Measurements from ENCODE around the gene MUC21. TPM values are rescaled to one million over a fixed set of nuclear protein-coding genes. Genes with fewer than 3 reads are reported as not detected.
"Not testable (repeated sequence)": the region's sequence is repeated elsewhere in the genome, so short reads cannot be mapped to it uniquely, and the experiment has no call there.

Gene MUC21
- total RNA-seq, 2 donors from 2014 or later: not detected

DNA sequence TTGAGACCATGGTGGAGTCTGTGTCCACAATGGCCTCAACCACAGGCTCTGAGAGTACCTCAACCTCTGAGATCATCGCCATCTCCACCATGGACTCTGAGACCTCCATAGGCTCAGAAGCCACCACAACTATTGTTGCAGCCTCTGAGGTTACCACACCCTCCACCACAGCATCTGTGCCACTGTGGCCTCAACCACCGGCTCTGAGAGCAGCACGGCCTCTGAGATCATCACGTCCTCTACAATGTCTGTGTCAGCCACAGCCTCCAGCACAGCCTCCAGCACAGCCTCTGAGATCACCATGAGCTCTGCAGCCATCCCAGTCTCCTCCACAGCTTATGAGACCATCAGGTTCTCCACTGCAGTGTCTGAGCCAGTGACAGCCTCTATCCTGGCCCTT lies 19.4 kb upstream of the MUC21 start:
- intact Hi-C loops (cut with DNase I, micrococcal nuclease): no loop called here
- no peak for DNase-seq
- no peak for ATAC-seq

DNA sequence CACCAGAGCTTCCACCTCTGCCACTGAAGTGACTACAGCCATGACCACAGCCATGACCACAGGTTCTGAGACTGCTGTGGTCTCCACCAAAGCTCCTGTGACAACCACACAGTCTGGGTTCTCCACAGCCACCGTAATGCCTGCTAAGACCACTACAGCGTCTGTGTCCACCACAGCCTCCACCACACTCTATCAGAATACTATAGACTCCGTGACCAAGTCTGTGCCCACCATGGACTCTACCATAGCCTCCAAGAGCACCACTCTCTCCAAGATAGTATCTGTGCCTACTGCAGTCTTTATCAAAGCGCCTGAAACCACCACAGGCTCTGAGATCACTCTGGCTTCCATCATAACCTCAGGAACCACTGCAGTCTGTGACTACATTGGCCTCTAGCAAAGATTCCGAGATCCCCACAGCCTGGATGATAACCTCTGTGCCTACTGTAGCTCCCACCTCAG lies 18.3 kb upstream of the MUC21 start:
- intact Hi-C loops (cut with DNase I, micrococcal nuclease): no loop called here
- DNase-seq (no peak), ATAC-seq (no peak)

DNA sequence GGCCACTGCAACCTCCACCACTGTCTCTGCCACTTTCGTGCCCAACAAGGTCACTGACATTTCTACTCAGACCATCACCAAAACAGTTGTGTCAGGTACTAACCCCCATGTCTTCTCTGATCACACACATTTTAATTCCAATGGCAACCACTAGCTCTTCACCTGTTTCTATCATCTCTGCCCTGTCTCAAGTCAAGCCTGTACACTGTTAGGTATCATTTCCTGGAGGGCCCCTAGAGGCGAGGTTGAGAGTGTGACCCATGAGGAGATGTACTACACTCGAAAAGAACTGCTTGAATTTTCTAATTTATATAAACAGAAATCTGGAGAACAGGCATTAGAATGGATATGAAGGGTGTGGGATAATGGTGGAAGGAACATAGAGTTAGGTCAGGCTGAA lies 17.4 kb upstream of the MUC21 start:
- DNase-seq (no peak), ATAC-seq (no peak)
- intact Hi-C loops (cut with DNase I, micrococcal nuclease): no loop called here

DNA sequence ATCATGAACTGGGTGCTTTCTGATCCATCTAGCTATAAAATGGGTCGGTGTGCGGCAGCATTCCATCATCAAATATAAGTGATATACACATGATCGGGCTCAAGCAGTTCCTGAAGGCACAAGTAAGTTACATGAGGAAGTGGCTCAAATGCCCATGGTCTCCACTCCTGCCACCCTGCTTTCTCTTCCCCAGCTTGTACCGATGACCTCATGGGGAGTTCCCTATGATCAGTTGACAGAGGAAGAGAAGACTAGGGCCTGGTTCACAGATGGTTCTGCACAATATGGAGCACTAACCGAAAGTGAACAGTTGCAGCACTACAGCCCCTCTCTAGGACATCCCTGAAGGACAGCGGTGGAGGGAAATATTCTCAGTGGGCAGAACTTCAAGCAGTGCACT lies 14.3 kb upstream of the MUC21 start:
- DNase-seq: not testable (repeated sequence)

DNA sequence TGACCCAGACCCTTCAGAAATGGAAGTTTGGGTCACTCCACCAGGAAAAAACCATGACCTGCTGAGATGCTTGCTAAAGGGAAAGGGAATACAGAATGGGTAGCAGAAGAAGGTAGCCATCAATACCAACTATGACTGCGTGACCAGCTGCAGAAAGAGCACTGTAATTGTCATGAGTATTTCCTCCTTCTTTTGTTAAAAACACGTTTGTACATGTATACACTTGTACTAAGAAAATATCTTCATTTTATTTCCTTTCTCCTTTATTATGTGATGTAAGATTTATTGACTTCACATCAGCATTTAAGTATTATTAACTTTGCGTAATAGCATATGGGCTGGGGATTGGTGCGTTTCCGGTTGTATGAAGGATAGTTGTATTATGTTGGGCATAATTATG lies 12.6 kb upstream of the MUC21 start:
- no peak for DNase-seq
- no peak for ATAC-seq
- intact Hi-C loops (cut with DNase I, micrococcal nuclease): no loop called here

More for the DNA sequence above, 14.3 kb upstream of the MUC21 start:
- intact Hi-C loops (cut with DNase I, micrococcal nuclease); ATAC-seq: not testable (repeated sequence)

DNA sequence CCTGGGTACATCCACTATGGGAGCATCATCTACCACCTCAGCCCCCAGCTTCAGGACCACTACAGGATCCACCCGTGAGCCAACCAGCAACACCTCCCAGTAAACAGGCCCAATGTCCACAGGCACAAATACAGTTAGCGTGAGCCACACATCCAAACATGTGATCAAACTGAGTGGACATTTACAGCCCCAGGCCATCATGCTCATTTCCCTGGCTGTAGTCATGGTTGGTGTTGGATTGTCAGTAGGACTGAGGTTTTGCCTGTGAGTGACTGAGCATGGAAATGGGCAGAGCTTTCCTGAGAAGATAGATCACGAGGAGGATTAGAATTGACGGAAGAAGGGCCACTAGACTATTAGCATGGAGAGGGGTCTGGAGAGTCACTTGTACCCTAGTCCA lies 10.7 kb upstream of the MUC21 start:
- ATAC-seq: no peak
- DNase-seq: no peak
- intact Hi-C loops (cut with DNase I, micrococcal nuclease): no loop called here

DNA sequence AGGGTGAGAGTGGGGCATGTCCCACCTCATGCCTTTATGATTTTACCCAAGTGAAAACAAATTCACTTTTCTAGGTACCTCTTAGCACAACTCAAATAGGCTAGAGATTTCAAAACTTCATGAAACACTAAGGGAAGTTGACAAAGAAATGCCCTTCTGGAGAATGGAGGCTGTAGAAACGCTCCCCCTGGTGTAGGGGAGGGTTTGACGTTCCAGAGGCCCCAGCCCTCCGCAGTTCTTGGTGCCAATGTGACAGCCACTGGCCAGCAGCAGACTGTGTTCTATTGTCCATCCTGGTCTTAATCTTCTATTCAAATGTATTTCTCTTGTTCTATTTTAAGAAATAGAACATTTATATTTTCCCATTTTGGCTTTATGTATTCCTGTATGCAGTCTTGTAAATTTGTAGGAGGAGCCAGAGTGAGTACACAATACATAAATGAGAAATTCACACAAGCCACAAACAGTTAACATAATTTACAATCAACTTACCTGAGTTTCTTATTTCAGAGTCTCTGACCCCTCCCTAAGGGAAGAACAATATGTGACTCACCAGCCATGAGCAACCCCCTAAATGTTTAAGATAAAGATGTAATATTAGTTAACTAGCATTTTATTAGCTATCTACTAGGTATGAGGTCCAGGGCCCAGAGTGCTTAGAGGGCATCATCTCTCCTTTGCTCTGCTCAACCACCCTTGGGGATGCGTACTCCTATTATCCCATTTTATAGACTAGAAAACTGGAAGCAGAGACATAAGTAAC lies 8.8 kb upstream of the MUC21 start:
- ATAC-seq (no peak), DNase-seq (no peak)
- intact Hi-C loops (cut with DNase I, micrococcal nuclease): no loop called here

DNA sequence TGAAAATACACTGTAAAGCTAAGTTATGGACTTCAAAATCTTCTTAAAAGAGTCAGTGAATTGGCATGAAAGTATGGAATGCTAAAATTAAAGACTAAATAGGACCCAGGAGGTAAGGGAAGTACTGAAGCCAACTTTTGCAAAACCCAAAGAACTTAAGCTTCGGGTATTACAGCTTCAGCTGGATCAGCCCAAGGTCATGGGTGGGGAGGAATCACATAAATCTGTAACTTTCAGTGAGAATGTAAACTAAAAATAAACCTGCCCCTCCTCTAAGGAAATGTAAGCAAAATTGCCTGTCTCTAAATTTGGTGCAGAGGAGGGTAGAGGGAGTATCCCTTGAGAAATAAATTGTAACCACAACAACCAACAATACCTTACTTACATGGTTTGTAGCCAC lies 4.4 kb upstream of the MUC21 start:
- no peak for DNase-seq
- intact Hi-C loops (cut with DNase I, micrococcal nuclease): no loop called here

DNA sequence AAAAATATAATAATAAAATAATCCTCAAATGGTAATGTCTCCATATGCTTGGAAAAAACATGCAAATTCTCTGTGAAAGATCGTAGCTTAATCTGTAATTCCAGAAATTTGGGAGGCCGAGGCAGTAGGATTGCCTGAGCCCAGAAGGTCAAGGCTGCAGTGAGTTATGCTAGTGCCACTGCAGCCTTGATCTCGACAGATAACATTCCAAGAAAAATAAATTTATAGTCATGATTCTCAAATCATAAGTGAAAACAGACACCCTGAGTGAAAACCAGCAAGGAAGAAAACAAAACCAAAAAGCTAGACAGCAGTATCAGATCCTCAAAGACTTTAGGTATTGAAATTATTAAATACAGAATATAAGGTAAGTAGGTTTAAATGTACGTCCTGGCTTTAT lies 3.8 kb upstream of the MUC21 start:
- ATAC-seq (no peak), DNase-seq (no peak)
- intact Hi-C loops (cut with DNase I, micrococcal nuclease): no loop called here

More for the DNA sequence above, 4.4 kb upstream of the MUC21 start:
- ATAC-seq: no peak

DNA sequence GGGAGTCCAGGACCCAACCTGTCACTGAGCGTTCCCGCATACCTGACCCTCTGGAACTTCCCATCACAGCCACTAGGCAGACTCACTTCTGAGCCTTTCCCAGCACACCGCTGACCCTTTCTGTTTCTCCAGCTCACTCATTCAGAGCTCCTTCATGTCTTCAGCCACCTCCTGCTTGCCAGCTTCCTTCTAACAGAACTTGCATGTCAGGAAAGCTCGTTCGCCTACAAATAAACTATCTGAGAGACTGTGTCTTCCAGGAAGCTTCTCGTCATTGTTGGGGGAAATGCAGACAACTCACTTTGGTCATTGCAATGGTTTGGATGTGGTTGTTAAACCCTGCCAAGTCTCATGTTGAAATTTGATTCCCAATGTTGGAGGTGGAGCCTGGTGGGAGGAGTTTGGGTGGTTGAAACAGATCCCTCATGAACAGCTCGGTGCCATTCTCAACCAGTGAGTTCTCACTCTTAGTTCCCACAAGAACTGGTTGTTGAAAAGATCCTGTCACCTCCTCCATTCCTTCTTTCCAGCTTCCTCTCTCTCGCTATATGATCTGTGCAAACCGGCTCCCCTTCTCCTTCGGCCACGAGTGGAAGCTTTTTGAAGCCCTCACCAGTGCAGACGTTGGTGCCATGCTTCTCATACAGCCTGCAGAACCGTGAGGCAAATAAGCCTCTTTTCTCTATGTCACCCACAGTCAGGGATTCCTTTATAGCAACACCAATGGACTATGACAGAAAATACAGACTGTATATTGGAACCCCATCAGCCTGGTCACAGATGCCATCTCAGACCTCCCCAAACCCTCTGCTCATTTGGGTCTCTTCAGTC lies 1.4 kb upstream of the MUC21 start:
- no peak for ATAC-seq

DNA sequence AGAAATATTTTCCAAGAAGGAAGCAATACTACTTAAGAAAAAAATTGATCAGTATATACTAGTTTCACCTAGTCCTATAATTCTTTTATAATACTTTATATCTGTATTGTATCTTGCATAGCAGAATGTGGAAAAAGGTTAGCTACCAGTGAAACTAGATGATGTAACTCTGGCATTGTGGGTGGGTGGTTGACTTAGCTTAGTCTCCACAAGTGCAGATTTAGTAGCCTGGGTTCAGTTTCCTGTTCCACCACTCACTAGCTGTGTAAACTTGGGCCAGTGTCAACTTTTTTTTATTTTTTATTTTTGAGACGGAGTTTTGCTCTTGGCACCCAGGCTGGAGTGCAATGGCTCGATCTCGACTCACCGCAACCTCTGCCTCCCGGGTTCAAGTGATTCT lies 2.0 kb downstream of the MUC21 start:
- ATAC-seq (no peak), DNase-seq (no peak)
- intact Hi-C loops (cut with DNase I, micrococcal nuclease): no loop called here

More for the DNA sequence above, 1.4 kb upstream of the MUC21 start:
- DNase-seq: no peak
- intact Hi-C loops (cut with DNase I, micrococcal nuclease): no loop called here

DNA sequence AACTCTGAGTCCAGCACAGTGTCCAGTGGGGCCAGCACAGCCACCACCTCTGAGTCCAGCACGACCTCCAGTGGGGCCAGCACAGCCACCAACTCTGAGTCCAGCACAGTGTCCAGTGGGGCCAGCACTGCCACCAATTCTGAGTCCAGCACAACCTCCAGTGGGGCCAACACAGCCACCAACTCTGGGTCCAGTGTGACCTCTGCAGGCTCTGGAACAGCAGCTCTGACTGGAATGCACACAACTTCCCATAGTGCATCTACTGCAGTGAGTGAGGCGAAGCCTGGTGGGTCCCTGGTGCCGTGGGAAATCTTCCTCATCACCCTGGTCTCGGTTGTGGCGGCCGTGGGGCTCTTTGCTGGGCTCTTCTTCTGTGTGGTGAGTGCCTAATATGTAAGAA lies 3.8 kb downstream of the MUC21 start:
- DNase-seq (no peak), ATAC-seq (no peak)
- intact Hi-C loops (cut with DNase I, micrococcal nuclease): no loop called here

DNA sequence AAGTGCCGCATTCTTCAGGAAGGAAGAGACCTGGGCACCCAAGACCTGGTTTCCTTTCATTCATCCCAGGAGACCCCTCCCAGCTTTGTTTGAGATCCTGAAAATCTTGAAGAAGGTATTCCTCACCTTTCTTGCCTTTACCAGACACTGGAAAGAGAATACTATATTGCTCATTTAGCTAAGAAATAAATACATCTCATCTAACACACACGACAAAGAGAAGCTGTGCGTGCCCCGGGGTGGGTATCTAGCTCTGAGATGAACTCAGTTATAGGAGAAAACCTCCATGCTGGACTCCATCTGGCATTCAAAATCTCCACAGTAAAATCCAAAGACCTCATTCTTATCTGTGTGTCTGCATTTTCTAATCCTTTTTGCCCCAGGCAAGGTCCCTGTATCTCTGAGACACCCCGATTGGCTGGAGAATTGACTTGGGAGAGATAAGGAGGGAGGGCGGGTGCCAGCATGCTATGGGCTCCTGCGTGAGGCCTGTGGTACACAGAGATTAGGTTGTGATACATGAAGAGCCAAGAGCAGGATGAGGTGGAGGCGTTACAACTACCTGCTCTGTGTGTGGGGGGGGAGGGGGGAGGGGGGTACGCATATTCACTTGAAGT lies 4.8 kb downstream of the MUC21 start:
- intact Hi-C loops (cut with DNase I, micrococcal nuclease): no loop called here
- DNase-seq: no peak
- no peak for ATAC-seq

DNA sequence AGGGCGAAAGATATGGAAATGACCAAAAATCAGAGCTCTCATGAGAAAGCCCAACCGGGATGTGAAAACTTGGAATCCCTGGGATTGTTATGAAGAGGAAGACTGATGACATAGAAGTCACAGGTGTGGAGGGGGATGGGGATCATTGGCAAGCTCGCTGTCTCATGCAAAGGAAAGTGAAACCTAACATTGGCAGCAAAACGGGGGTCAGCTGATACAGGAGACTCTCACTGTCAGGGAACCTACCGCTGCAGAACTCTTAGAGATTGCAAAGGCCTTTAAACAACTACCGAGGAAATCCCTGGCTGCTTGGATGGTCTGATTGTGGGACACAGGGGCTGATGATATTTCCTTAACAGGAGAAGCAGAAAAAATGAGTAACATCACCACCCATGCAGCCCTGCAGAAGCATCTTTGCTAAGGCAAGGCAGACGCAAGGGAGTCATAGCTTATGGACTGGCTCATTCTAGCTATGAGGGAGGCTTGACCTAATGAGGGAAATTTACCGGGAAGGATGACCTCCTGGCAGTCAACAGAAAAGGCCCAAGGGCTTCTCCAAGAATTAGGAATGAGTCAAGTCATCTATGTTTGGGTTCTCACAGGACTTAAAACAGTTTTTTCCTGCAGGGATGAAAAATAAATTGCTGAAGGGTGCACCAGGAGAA lies 7.0 kb downstream of the MUC21 start:
- no peak for ATAC-seq
- intact Hi-C loops (cut with DNase I, micrococcal nuclease): no loop called here
- DNase-seq: no peak

DNA sequence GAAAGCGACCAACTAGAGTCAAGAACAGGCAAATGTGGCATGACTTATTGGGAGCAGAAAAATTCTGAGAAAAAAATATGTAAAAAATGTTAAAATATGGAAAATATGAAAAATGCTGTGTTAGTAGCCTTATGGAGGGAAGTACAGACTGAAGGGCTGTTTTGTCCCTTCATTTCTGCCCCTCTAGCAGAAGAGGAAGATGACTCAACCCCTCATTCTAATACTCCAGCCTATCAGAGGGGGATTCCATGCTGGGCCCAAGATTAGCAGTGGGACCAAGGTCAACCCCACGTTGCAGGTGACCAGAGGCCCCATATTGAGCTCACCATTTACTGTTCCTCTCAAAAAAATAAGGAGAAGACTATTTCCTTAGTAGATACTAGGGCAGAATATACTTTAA lies 8.4 kb downstream of the MUC21 start:
- no peak for DNase-seq
- intact Hi-C loops (cut with DNase I, micrococcal nuclease): no loop called here
- ATAC-seq: no peak

DNA sequence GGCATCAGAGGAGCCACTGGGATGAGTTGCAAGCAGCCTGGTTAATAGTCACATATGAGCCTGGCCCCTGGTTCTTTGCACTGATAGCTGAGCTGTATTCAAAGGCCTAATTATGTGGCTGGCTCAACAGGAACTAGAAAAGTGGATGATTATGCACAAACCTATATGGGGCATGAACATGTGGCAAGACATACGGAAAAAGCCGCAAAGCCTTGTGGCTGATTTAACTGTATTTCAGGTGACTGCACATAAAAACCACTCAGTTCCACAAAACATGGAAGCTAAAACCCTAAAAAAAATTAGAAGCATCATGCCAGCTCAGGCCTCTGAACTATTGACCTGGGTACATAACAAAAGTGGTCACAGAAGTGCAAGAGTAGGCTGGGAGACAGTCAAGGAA lies 13.8 kb downstream of the MUC21 start:
- intact Hi-C loops (cut with DNase I, micrococcal nuclease): no loop called here
- no peak for ATAC-seq
- DNase-seq: no peak

DNA sequence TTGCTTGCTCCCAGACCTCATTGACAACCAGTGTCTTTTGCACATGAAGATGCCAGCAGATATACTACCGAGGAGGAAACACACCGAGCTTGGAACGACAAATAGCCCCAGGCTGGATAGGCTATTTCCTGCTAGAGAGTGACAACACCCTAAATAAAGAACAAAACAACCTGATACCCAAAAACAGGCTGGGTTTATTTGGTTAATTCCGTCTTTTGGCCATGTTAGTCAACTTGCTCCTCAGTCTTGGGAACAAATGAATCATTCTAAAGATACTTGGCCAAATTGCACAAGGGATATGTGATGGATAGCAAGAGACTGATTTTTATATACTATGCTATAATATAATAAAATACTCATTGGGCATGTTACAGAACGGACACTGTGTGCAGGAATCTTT lies 15.3 kb downstream of the MUC21 start:
- intact Hi-C loops (cut with DNase I, micrococcal nuclease): no loop called here
- ATAC-seq: no peak
- DNase-seq: no peak

DNA sequence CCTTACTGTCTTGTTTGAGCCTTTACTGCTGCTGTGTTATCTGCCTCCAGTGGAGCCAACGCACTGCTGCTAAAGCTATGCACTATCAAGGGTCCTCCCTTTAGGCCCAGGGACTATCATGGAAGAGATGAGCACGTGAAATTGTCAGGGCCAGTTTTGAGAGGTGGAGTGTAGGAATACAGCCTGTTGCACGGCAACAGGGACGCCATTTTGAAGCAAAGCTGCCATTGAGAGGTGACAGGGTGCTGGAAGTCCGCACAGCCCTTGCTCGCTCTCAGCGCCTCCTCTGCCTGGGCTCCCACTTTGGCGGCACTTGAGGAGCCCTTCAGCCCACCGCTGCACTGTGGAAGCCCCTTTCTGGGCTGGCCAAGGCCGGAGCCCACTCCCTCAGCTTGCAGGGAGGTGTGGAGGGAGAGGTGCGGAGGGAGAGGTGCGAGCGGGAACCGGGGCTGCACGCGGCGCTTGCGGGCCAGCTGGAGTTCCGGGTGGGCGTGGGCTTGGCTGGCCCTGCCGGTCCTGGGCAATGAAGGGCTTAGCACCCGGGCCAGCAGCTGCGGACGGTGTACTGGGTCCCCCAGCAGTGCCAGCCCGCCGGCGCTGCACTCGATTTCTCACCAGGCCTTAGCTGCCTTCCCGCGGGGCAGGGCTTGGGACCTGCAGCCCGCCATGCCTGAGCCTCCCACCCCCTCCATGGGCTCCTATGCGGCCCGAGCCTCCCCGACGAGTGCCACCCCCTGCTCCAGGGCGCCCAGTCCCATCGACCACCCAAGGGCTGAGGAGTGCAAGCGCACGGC lies 16.7 kb downstream of the MUC21 start:
- DNase-seq; intact Hi-C loops (cut with DNase I, micrococcal nuclease); ATAC-seq: not testable (repeated sequence)

Data from left colon (tissue), 2 donors.